Renal cortical epithelial cell (primary cell): Measurements from ENCODE around the gene PLPP6. TPM values are rescaled to one million over a fixed set of nuclear protein-coding genes. Genes with fewer than 3 reads are reported as not detected.
"Not testable (repeated sequence)": the region's sequence is repeated elsewhere in the genome, so short reads cannot be mapped to it uniquely, and the experiment has no call there.

ENCODE experiments used
- DNase-seq: peaks from one replicate; pipeline ENCODE4 v3.0.0-alpha.2; 2011; ENCODE audit warnings: low read depth
- total RNA-seq: library from RNA; depleted of rRNA; stranded (reverse); fragments of >200 nt; gene quantifications from 2 replicates; pipeline ENCODE4 v1.2.3, GENCODE V29; 2014

The PLPP6 gene
- total RNA-seq = 9.9 and 12.5 TPM in 2 replicates

- DNase-seq = peak; percentile 73
Measured at GRCh38 chr9:4662108-4662988, at the start of gene PLPP6. PLPP6 (plus strand) TSS chr9:4662294; CDS start chr9:4662376, 82 bp downstream.

GRCh38 chr9:4614627-4615026, 47.5 kb upstream of the PLPP6 start:
- no peak for DNase-seq

GRCh38 chr9:4615251-4615650, 46.8 kb upstream of the PLPP6 start:
- DNase-seq = peak; percentile 15

GRCh38 chr9:4615778-4616177, 46.3 kb upstream of the PLPP6 start:
- no peak for DNase-seq

GRCh38 chr9:4617752-4618151, 44.3 kb upstream of the PLPP6 start:
- no peak for DNase-seq

- DNase-seq = no peak
Measured at GRCh38 chr9:4618700-4619099, 43.4 kb upstream of the PLPP6 start.

- DNase-seq = no peak
Measured at GRCh38 chr9:4620057-4620765, 41.9 kb upstream of the PLPP6 start.

- no peak for DNase-seq
Measured at GRCh38 chr9:4620881-4621555, 41.1 kb upstream of the PLPP6 start.

- DNase-seq = no peak
Measured at GRCh38 chr9:4622016-4622415, 40.1 kb upstream of the PLPP6 start.

GRCh38 chr9:4630836-4631235, 31.3 kb upstream of the PLPP6 start:
- peak; percentile 9 for DNase-seq

GRCh38 chr9:4638968-4639367, 23.1 kb upstream of the PLPP6 start:
- no peak for DNase-seq

GRCh38 chr9:4639420-4639819, 22.7 kb upstream of the PLPP6 start:
- DNase-seq = no peak

GRCh38 chr9:4640027-4640426, 22.1 kb upstream of the PLPP6 start:
- DNase-seq = peak; percentile 29

- DNase-seq = no peak
Measured at GRCh38 chr9:4642351-4642750, 19.7 kb upstream of the PLPP6 start.

GRCh38 chr9:4654084-4654483, 8.0 kb upstream of the PLPP6 start:
- no peak for DNase-seq

GRCh38 chr9:4654538-4654937, 7.6 kb upstream of the PLPP6 start:
- no peak for DNase-seq

- not testable (repeated sequence) for DNase-seq
Measured at GRCh38 chr9:4656196-4656595, 5.9 kb upstream of the PLPP6 start.

GRCh38 chr9:4656621-4657020, 5.5 kb upstream of the PLPP6 start:
- DNase-seq = no peak

- DNase-seq = no peak
Measured at GRCh38 chr9:4657426-4658159, 4.5 kb upstream of the PLPP6 start.

GRCh38 chr9:4660665-4661064, 1.4 kb upstream of the PLPP6 start:
- DNase-seq = not testable (repeated sequence)

- no peak for DNase-seq
Measured at GRCh38 chr9:4661165-4661564, 929 bp upstream of the PLPP6 start.

- peak; percentile 19 for DNase-seq
Measured at GRCh38 chr9:4661611-4662010, 483 bp upstream of the PLPP6 start.
